GM21737 (cell line): Measurements from ENCODE around the gene GID4.
A peak's percentile ranks its signal among the peaks of the same experiment; 100 is the strongest.
"Not testable (repeated sequence)": the region's sequence is repeated elsewhere in the genome, so short reads cannot be mapped to it uniquely, and the experiment has no call there.

Source experiments
- ATAC-seq: cut with Tn5 transposase; IDR thresholded peaks from one replicate; pipeline ENCODE4 v1.9.1; 2021; ENCODE audit warnings: mild to moderate bottlenecking, moderate library complexity; ENCODE audit not compliant: unreplicated experiment

Gene GID4

DNA sequence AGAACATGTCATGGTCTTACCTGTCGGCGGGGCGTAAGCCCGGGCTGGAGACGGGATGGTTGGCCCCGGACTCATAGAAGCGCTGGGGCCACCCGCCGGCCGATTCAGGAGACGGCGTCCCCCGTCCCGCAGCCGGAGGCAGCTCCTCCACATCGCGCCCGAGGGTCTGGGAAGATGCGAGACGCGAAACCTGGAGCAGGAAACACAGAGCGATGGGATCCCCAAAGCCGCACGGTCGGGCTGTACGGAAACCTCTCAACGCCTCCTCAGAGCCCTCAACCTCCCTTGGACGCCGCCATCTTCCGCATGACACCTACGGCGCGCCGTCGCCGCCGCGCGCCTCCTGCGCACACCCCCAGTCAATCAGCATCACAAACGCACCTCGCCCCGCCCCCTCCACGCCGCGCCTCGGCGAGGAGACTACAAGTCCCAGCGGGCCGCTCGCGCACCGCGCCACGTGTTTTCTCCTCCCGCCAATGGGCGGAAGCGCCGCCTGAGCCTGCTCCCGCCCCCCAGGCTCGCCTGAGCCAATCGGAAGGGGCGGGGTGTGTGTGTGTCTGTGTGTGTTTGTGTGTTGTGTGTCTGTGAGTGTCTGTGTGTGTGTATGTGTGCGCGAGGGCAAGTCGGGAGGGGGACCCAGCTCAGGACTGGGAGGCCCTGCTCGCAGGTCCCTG, at the start of gene GID4, which contains the start of gene ATPAF2:
GID4 (plus strand) TSS at position 548 of the 674 bp plus-strand sequence; CDS start at position 605, 57 bp downstream.
ATPAF2 (minus strand) TSS at position 308 of the 674 bp plus-strand sequence; CDS start at position 153, 155 bp downstream.
- peak; percentile 90 for ATAC-seq

DNA sequence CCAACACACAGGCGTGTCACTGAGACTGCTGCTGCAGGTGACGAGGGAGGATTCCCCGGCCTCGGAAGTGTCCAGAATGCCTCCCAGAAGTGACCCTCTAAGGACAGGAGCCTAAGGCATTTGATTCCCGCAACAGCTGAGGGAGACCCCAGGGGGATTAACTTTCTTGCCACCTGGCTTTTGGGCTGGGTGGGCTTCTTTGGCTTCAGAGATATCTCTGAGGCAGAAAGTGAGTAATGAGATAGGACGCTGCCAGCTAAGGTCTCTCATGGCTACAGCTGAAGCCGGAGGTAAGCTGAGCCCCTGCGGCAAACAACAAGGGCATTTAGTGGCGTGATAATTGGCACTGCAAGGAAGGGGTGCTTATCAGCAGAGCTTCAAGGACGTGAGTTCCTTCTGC, 49.6 kb upstream of the GID4 start:
- no peak for ATAC-seq

DNA sequence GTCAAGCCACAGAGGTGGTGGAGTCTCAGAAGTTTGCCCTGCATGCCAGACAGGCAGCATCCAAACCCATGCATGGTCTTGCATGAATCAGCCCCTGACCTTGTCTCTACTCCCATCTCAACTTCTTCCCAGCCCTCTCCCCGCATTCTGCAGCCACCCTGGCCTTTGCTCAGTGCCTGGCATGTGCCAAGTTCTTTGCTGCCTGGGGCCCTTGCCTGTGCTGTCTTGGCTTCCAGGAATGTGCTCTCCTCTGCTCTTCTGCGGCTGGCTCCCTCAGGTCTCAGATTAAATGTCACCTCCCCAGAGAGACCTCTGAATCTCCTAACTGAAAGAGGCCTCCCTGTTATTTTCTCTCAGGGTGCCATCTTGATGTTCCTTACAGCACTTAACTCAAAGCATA, 48.9 kb upstream of the GID4 start:
- ATAC-seq: no peak

DNA sequence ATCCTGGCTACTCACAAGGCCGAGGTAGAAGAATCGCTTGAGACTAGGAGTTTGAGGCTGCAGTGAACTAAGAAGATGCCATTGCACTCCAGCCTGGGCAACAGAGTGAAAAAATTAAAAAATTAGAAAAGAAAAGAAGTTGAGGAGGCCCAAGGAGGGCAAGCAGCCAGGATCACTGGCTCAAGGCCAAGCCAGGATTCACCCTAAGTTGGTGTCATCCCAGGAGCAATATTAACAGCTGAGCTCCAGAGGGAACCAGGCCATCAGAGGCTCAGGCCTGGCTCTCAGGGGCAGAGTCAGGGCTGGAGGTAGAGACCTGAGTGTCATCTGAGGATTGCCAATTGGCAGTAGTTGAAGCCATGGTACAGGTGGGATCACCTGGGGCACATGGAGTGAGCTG, 45.8 kb upstream of the GID4 start:
- no peak for ATAC-seq

DNA sequence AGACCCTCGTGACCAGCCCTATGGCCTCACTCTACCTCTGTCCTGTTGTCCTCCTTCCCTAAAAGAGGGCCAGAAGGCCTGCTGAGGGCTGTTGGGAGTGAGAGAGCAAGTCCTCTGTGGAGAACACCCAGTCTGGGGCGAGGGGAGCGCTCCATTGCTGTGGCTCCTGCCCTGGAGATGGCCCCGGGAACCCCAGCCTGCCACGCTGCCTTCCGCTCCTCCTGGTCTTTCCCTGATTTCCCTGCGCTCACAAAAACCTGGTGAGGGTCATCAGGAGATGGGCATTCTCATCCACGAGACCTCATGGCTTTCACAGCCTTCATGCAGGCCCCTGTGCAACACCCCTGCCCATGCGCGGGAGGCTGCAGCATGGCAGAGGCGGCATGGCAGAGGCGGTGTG, 45.4 kb upstream of the GID4 start:
- no peak for ATAC-seq

DNA sequence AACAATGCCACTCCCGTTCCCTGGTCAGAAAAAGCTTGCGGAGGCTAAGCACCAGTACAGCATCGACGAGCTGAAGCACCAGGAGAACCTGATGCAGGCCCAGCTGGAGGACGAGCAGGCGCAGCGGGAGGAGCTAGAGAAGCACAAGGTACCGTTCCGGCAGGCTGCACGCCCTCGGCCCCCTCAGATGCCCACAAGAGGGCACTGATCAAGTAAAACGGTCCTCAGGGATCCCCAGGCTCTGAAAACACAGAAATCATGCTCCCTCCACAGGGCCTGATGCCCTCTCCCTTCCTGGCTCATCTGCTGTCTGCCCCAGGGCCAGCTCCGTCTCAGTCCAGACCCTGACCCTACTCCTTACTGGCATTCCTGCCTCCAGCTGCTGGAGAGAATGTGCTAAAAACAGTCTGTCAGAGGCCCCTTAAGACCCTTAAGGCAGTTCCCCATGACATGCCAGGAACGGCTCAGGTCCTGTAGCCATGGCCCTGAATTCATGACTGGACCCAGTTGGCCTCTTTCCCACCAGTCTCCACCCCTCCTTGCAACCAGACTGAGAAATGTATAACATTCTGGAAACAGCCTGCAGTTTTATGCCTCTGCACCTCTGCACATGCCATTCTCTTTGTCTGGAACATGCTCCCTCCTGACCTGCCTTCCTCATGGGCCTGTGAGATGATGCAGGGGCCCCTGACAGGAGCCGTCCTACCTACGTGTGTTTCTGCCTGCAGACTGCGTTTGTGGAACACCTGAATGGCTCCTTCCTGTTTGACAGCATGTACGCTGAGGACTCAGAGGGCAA, 44.7 kb upstream of the GID4 start:
- no peak for ATAC-seq

DNA sequence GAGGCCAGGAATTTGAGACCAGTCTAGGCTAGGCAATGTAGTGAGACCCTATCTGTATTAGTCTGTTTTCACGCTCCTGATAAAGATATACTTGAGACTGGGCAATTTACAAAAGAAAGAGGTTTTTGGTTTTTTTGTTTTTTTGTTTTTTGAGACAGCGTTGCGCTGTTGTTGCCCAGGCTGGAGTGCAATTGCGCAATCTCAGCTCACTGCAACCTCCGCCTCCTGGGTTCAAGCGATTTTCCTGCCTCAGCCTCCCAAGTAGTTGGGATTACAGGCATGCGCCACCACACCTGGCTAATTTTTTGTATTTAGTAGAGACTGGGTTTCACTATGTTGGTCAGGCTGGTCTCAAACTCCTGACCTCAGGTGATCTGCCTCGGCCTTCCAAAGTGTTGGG, 43.3 kb upstream of the GID4 start:
- ATAC-seq: not testable (repeated sequence)

DNA sequence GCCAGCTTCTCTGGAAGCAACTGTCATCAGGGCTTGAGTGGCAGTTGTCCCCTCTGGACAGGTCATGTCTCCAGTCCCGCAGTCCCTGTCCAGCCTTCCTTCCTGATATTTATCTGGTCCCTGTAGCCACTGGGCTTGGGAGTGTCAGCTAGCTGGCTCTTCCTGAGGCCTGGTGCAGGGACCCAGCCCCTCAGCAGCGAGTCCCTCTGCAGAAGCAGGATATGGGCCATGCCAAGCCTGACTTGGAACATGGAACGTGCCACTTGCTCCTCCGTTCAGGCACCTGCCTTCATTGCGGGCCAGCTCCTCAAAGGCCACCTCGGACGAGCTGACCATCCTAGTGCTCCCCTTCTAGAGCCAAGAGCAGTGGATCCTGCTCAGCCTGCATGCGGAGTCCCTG, 40.3 kb upstream of the GID4 start:
- no peak for ATAC-seq

DNA sequence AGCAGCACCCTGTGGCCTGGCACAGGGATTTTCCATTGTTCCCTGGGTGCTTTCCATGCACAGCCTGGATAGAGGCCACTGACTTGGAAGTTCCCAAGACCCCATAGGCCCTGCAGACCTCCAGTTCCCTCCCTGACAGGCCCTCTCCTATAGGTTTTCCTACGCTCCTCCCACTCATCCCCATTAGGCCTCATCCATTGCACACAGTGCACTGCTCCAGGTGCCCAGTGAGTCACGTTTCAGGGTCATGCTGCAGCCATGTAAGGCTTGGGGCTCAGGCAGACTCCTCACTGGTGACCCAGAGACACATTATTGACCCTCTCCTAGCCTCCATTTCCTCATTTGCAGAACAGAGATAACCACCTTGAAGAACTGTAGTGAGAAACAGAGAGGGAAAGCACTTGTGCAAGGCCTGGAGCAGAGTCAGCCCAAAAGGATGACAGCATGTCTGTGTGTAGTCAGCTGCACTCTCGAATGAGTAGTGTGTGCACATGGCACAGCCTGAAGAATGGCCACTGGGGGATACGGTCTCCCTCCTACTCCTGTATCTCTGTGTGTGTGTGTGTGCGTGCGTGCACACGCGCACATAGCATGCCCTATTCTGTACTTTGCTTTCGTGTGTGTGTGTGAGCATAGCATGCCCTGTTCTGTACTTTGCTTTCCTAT, 39.7 kb upstream of the GID4 start:
- ATAC-seq: no peak

DNA sequence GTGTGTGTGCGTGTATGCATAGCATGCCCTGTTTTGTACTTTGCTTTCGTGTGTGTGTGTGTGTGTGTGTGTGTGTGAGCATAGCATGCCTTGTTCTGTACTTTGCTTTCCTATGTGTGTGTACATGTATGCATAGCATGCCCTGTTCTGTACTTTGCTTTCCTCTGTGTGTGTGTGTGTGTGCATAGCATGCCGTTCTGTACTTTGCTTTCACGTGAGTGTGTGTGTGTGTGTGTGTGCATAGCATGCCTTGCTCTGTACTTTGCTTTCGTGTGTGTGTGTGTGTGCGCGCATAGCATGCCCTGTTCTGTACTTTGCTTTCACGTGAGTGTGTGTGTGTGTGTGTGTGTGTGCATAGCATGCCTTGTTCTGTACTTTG, 39.2 kb upstream of the GID4 start:
- ATAC-seq: no peak

DNA sequence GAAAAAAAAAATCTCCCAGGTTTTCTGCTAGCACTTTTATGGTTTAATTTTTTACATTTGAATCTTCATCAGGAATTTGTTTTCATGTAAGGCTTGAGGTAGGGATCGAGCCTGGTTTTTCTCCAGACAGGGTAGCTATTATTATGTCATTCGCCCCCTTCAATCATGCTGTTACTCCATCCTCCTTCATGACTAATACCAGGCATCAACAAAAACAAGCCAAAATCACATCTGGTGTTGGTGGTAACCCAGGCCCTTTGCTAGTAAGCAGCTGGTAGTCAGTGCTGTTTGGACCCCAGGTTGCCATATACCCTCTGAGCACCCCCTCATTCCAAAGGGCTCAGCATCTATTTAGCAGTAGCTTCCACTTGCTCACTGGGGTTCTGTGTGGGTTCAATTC, 37.0 kb upstream of the GID4 start:
- no peak for ATAC-seq

DNA sequence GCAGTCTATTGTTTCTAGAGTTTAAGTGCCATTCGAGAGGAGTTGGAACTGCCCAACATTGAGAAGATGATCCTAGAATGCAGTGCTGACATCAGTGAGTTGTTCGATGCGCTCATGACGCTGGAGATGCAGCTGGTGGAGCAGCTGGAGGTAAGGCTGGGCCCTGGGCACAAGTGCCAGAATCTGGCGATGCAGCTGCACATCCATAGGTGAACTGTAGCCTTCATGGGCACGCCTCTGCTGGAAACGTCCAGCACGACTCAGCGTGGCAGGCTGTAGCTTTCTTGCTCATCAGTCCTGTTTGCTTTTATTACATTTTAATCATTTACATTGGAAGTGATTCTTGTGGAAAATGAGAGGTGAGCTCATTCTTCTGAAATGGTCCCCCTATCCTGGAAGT, 34.9 kb upstream of the GID4 start:
- no peak for ATAC-seq

DNA sequence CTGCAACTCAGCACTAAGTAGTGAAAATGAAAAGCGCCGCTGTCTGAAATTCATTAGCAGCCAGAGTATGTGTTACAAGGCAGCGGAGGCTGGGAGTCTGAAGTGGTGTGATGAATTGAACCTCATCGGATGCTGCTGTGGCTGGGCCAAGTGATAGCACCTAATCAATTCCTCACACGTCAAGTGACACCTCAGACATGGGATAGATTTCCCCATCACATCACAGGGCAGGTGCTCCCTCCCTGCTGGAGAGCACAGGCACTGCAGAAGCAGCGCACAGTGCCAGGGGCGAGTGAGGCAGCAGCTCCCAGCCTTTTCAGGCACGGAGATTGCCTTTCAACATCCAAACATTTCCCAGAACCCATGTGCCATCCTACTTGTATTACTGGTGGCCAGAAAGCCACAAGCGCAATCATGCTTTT, 34.3 kb upstream of the GID4 start:
- ATAC-seq: no peak

DNA sequence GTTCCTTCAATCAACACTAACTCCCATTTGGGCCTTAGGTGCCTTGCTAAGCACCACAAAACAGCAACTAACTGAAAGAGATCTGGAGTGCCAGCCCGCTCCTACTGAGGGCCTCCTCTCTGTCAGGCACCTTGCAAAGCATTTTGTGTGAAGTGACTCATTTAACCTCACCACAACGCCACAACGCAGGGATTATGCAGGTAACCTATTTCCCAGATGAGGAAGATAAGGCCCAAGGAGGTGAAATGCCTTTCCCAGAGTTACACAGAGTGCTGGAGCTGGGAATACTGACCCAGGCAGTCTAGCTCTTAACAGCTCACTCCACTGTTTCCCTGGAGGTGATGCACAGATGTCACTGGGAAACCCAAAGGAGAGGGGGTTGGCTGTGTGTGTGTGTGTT, 33.7 kb upstream of the GID4 start:
- ATAC-seq: no peak

DNA sequence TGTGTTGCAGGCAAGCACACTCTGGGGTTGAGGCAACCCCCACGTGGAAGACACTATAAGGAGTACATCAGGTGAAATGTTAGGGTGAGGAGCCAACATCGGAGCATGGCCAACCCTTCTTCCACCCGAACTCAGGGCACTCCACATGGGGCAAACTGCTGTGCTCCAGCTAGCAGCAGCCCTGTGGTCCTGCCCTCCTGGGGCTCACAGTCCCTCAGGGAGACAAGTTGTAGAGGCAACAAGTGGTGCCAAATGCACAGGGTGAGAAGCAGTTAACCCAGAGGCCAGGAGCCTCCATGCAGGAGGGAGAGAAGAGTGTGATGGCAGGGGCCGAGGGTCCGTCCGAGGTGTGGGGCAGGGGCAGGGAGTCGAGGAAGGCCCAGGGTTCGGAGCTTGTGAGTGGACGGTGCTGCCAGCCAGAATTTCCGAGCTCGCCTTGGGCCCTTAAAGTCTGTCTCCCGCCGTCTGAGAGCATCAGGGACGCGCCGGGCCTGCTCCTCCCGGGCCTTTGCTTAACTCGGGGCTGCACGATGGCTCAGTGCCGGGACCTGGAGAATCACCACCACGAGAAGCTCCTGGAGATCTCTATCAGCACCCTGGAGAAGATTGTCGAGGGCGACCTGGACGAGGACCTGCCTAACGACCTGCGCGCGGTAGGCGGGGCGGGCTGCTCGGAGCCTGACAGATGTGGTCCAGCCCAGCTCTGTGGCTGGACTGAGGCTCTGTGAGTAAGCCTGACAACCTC, 32.5 kb upstream of the GID4 start:
- no peak for ATAC-seq

DNA sequence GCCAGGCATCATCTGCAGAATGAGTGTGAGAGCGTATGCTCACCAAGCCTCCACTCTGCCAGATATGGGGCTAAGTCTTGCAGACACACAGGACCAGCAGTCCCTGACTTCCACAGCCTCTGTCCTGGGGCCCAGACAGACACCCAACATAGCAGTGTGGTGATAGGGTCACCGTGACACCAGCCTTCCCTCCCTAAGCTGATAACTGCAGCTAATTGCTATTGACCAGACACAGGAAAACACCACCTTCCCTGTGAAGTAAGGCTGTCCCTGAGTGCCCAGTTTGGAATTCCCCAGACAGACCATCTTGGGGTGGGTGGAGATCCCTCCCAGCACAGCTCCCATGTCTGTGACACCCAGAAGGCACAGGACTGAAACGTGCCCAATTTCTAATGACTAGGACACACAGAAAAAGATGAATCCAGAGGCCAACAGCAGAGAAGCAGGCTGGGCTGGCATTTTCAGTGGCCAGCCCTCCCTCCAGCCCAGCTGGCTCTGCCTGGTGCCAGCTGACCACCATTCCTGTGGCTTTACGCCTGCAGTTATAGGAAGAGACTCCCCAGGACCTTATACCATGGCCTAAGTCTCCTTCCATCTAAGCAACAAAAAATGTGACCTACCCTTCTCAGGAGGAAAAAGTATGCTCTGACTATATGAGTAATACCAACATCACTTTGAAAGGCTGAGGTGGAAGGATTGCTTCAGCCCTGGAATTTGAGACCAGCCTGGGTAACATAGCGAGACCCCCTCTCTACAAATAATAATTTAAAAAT, 30.5 kb upstream of the GID4 start:
- no peak for ATAC-seq

DNA sequence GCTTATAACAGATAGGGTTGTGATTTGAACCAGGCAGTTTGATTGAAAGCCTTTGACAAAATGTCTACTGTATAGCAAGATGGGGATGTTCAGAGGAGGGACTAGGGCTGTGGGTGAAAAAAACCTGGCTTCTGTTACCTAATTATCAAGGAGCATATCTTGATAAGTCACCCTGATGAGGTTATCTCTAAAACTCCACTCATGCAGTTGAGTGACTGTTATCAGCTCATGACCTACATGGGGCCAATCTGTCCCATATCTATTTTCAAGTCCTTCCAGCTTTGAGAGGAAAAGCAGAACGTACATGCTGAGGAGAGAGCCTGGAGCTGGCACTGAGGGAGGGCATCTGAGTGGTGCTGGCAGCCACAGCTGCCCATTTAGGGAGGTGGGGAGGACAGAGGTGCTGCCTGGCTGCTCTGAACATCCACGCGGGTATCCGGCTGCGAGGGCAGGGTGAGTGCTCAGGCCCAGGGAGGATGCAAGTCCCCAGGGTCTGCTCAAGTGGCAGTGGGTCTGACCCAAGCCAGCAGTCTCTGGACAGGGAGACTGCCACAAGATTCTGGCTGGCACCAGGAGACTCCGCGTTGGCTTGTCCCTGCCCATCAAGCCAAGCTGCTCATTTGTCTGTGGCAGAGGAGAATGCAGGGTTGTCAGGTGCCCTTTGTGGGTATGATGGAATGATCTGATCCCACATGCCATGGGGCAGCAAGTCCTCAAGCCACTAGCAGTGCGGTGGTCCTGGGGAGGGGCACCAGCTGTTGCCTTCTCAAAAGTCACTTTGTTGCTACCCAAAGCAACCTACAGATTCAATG, 29.4 kb upstream of the GID4 start:
- ATAC-seq: no peak

DNA sequence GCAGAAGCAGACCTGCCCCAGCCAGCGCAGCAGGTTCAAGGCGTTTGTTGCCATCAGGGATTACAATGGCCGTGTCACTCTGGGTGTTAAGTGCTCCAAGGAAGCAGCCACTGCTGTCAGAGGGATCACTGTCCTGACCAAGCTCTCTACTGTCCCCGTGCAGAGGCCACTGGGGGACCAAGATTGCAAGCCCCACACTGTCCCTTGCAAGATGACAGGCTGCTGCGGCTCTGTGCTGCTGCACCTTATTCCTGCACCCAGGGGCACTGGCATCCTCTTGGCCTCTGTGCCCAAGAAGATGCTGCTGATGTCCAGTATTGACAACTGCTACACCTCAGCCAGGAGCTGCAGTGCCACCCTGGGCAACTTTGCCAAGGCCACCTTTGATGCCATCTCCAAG, 27.9 kb upstream of the GID4 start:
- ATAC-seq: no peak

DNA sequence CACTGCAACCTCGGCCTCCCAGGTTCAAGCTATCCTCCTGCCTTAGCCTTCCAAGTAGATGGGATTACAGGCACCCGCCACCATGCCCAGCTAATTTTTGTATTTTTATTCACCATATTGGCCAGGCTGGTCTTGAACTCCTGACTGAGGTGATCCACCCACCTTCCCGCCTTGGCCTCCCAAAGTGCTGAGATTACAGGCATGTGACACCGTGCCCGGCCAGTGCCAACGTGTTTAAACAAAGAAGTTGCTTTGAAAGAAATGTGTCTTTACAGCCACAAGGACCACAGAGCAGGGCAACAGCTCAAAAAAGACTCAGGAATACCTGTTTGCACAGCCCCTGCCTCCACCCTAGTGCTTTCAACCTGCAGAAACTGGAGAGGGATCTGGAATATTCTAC, 25.2 kb upstream of the GID4 start:
- ATAC-seq: no peak

DNA sequence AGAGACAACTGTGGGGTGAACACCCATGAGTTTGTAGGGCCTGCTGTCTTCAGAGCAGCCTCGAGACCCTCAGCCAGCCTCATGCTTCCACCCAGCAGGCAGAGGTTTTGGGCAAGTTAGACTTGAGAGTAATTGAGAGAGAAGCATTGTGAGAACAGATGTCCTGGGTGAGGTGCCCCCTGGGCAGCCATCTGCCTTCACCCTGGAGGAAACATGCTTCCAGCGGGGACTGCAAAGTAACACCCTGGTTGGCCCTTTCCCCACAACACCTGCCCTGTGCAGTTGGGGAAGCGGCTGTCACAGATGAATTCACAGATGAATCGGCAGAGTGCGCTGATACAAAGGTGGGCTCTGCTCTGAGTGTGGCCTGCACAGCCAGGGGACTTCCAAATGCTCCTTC, 23.6 kb upstream of the GID4 start:
- ATAC-seq: no peak
